HepG2 (cell line): ENCODE data around the gene TRIAP1. TPM values are rescaled to one million over a fixed set of nuclear protein-coding genes. Genes with fewer than 3 reads are reported as not detected.
A peak's percentile ranks its signal among the peaks of the same experiment; 100 is the strongest.

Source experiments
- AHDC1 ChIP-seq: sonication (generic); formaldehyde crosslinking; IDR thresholded peaks from 2 replicates; pipeline ENCODE4 v1.5.1; 2020; ENCODE audit warnings: mild to moderate bottlenecking, missing genetic modification reagents, borderline replicate concordance
- ARID2 ChIP-seq: sonication (generic); formaldehyde crosslinking; IDR thresholded peaks from 2 replicates; pipeline ENCODE4 v1.8.1; 2022; ENCODE audit warnings: mild to moderate bottlenecking, missing genetic modification reagents, borderline replicate concordance
- ASH2L ChIP-seq: fragments of 300-600, 200-600 bp; sonication (generic); IDR thresholded peaks from 2 replicates; pipeline ENCODE4 v1.7.0; 2017; ENCODE audit warnings: low read depth, mild to moderate bottlenecking, moderate library complexity, mixed read lengths, low read length; ENCODE audit not compliant: insufficient read length
- ATF7 ChIP-seq, 2 experiments: fragments of 450-650 bp in 1 of 2; sonication (generic) in 1 of 2; formaldehyde crosslinking in 1 of 2; IDR thresholded peaks; 2 replicates each; pipeline versions ENCODE4 v1.4.0 to v1.6.1; 2016 to 2020; ENCODE audit warnings: antibody characterized with exemption in 1 of 2, mild to moderate bottlenecking in 1 of 2, missing genetic modification reagents in 1 of 2
- DMAP1 ChIP-seq: IDR thresholded peaks from 2 replicates; pipeline ENCODE4 v1.6.1; 2016
- EED ChIP-seq: sonication (generic); formaldehyde crosslinking; IDR thresholded peaks from 2 replicates; pipeline ENCODE4 v1.5.0; 2020; ENCODE audit warnings: mild to moderate bottlenecking, missing genetic modification reagents
- FOXP1 ChIP-seq, 2 experiments: fragments of 450-650 bp in 1 of 2; IDR thresholded peaks; 2 replicates each; pipeline ENCODE4 v1.6.1; 2017 to 2018; ENCODE audit warnings: antibody characterized with exemption in 1 of 2
- GMEB1 ChIP-seq: sonication (generic); formaldehyde crosslinking; IDR thresholded peaks from 2 replicates; pipeline ENCODE4 v1.5.1; 2020; ENCODE audit warnings: missing genetic modification reagents, mild to moderate bottlenecking, borderline replicate concordance
- HDAC6 ChIP-seq: fragments of 200-600 bp; sonication (generic); IDR thresholded peaks from 2 replicates; pipeline ENCODE4 v1.7.0; 2017; ENCODE audit warnings: mild to moderate bottlenecking, antibody characterized with exemption, low read length, low read depth
- MXD4 ChIP-seq: IDR thresholded peaks from 2 replicates; pipeline ENCODE4 v1.6.1; 2016; ENCODE audit warnings: mild to moderate bottlenecking, missing biosample characterization, missing genetic modification reagents
- PAF1 ChIP-seq: IDR thresholded peaks from 2 replicates; pipeline ENCODE4 v1.6.1; 2016; ENCODE audit warnings: missing genetic modification reagents, missing compliant biosample characterization
- PLRG1 ChIP-seq: fragments of 450-650 bp; conservative IDR thresholded peaks from 2 replicates; pipeline ENCODE4 v1.6.1; 2016
- SIX1 ChIP-seq: sonication (generic); formaldehyde crosslinking; IDR thresholded peaks from 2 replicates; pipeline ENCODE4 v1.4.0; 2020; ENCODE audit warnings: missing genetic modification reagents, borderline replicate concordance
- SKIL ChIP-seq: sonication (generic); formaldehyde crosslinking; IDR thresholded peaks from 2 replicates; pipeline ENCODE4 v1.8.0; 2022; ENCODE audit warnings: missing genetic modification reagents, mild to moderate bottlenecking, moderate library complexity, borderline replicate concordance
- ZBTB8A ChIP-seq: sonication (generic); formaldehyde crosslinking; IDR thresholded peaks from 2 replicates; pipeline ENCODE4 v1.4.0; 2020; ENCODE audit warnings: mild to moderate bottlenecking, low read depth, missing genetic modification reagents, borderline replicate concordance
- ZKSCAN8 ChIP-seq: IDR thresholded peaks from 2 replicates; pipeline ENCODE4 v1.6.1; 2016; ENCODE audit warnings: borderline replicate concordance, missing genetic modification reagents, missing compliant biosample characterization
- ZNF33A ChIP-seq: sonication (generic); formaldehyde crosslinking; IDR thresholded peaks from 2 replicates; pipeline ENCODE4 v1.5.1; 2020; ENCODE audit warnings: missing genetic modification reagents, mild to moderate bottlenecking, moderate library complexity, borderline replicate concordance
- ZNF446 ChIP-seq: sonication (generic); formaldehyde crosslinking; IDR thresholded peaks from 2 replicates; pipeline ENCODE4 v1.5.0; 2020; ENCODE audit warnings: mild to moderate bottlenecking, missing genetic modification reagents
- ZNF460 ChIP-seq: sonication (generic); formaldehyde crosslinking; IDR thresholded peaks from 2 replicates; pipeline ENCODE4 v1.5.1; 2020; ENCODE audit warnings: missing genetic modification reagents, mild to moderate bottlenecking, borderline replicate concordance
- ZNF768 ChIP-seq: sonication (generic); formaldehyde crosslinking; IDR thresholded peaks from 2 replicates; pipeline ENCODE4 v1.4.0; 2020; ENCODE audit warnings: missing genetic modification reagents
- polyA plus RNA-seq, 8 experiments: library from polyadenylated mRNA; depleted of rRNA in 3 of 8; stranded (reverse) in 7 of 8; unstranded in 1 of 8; fragments of >200 nt; fragmentation: Illumina TruSeq in 4 of 8; extraction: Trizol in 4 of 8; gene quantifications; 2 replicates each; pipeline versions ENCODE4 v1.2.1 to v1.2.3, GENCODE V29; 2011 to 2016; ENCODE audit warnings: low read depth in 4 of 8, missing spikeins in 1 of 8, mixed read lengths in 1 of 8; ENCODE audit not compliant: insufficient read depth in 1 of 8
- total RNA-seq, 5 experiments: library from RNA; depleted of rRNA; stranded (reverse); fragments of >200 nt; fragmentation: Illumina TruSeq; extraction: Trizol; gene quantifications; 2 replicates each; pipeline ENCODE4 v1.2.3, GENCODE V29; 2016; ENCODE audit warnings: low read depth in 1 of 5

The TRIAP1 gene
- total and polyA plus RNA-seq, 2 of the 13 experiments (the other 11 are each of a cell fraction or from before 2014, with no cell fraction given): 55.0 to 117 TPM

- TF ChIP-seq ZBTB8A (CRISPR knock-in tag): no peak
- TF ChIP-seq GMEB1 (CRISPR knock-in tag): no peak
- TF ChIP-seq SIX1 (CRISPR knock-in tag): no peak
- no peak for TF ChIP-seq FOXP1 (IDR thresholded peaks at IDR 0.05)
- no peak for TF ChIP-seq FOXP1 (CRISPR knock-in tag; IDR thresholded peaks at IDR 0.05)
- 0 out of 2 replicates have a peak, but pooled peaks have one; percentile 7 for TF ChIP-seq ARID2 (CRISPR knock-in tag)
- peak; percentile 21 for TF ChIP-seq ASH2L
- TF ChIP-seq ATF7 (IDR thresholded peaks at IDR 0.05): no peak
- no peak for TF ChIP-seq ATF7 (CRISPR knock-in tag; IDR thresholded peaks at IDR 0.05)
- no peak for TF ChIP-seq AHDC1 (CRISPR knock-in tag)
- no peak for TF ChIP-seq ZKSCAN8 (CRISPR knock-in tag)
- no peak for TF ChIP-seq HDAC6
- TF ChIP-seq ZNF768: no peak
- no peak for TF ChIP-seq EED
- TF ChIP-seq ZNF446 (CRISPR knock-in tag): no peak
- no peak; the same call in 1 of the 2 replicates for TF ChIP-seq MXD4 (CRISPR knock-in tag)
- TF ChIP-seq ZNF33A (CRISPR knock-in tag): no peak
- TF ChIP-seq DMAP1 (CRISPR knock-in tag): no peak
- TF ChIP-seq PAF1 (CRISPR knock-in tag): no peak
- no peak for TF ChIP-seq PLRG1
- TF ChIP-seq ZNF460: no peak
- no peak for TF ChIP-seq SKIL (CRISPR knock-in tag)
Observed at GRCh38 chr12:120468821-120469449, 22.8 kb upstream of the TRIAP1 start (continued).
